Neural progenitor cell (in vitro differentiated cells): ENCODE data around the gene FHL2.

ENCODE experiments used
- CTCF ChIP-seq: fragments of 200-600 bp; sonication (generic); IDR thresholded peaks from 2 replicates; pipeline ENCODE4 v1.5.1; 2017; ENCODE audit warnings: antibody characterized with exemption, mild to moderate bottlenecking
- EZH2 ChIP-seq: fragments of 200-600 bp; sonication (generic); IDR thresholded peaks from 2 replicates; pipeline ENCODE4 v1.6.1; 2017; ENCODE audit warnings: antibody characterized with exemption, mild to moderate bottlenecking, moderate library complexity

DNA sequence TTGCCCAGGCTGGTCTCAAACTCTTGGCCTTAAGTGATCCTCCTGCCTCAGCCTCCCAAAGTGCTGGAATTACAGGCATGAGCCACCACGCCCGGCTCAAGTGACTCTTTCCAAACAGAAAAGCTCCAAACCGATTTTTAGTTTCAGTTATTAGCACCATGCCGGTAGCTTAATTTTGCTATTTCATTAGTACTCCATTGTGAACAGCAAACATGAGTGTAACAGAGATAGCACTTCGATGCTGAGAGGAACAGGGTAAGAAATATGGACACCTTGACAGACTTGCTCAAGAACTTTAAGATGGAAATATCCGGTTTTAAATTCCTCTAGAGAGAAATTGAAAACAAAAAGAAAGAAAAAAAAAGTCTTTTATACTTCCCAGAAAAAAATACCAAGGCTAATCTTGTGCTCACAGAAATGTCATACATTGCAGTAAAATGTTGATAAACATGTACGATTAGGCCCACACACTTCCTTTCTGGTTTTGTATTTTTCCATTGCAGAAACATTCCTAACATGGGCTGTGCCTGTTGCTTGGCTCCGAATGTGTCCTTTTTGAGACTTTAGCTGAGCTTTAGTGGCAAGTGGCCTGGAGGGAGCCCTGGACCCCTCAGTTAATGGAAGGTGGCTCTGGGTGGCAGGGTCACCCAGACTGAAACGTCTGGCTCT lies 18.3 kb downstream of the FHL2 start:
- TF ChIP-seq EZH2 (no peak), CTCF (no peak)
